ENCODE data around the gene PEX14.

DNA sequence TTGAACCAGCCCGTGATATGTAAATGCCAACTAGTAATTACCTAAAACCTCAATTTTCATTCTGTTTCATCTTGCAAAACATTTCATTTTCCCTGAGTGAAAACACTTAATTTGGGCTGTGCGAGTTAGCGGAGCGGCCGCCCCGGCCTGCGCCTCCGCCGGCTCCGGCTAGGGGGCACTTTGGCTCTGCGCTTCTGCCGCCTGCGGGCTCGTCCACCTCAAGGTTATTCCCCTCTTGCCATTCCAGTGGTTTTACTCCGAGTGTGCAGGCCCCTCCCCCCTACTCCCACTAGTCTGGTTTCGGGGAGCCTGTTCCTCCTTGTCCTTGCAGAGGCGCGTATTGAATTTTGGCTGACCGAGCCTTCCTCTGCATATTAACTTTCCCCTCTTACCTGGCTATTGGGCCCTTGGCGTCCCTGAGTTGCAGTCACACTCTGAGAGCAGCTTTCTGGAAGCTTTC is 55.6 kb downstream of the PEX14 start:
- TF ChIP-seq CTCF (IDR thresholded peaks at IDR 0.05) (peak in 2 of 3 donors; percentile 35 to 72), POLR2AphosphoS5 (IDR thresholded peaks at IDR 0.05) (peak in 1 of 3 donors; percentile 16), POLR2A (IDR thresholded peaks at IDR 0.05) (no peak)

Measured in breast epithelium (tissue), 3 donors.